ENCODE data around the gene PRELP. TPM values are rescaled to one million over a fixed set of nuclear protein-coding genes. Genes with fewer than 3 reads are reported as not detected.

Gene PRELP
- total RNA-seq, 1 experiment from 2014 or later, result not detected

DNA sequence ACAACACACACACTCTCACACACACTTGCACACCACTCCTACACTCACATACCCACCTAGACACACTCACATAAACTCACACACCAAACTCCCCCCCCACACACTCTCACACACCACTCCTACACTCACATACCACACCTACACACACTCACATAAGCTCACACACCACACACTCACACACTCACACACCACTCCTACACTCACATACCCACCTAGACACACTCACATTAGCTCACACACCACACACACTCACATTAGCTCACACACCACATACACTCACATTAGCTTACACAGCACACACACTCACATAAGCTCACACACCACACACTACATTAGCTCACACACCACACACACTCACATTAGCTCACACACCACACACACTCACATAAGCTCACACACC, 51.4 kb downstream of the PRELP start:
- in situ Hi-C loops (cut with HindIII; ENCODE audit: low pct_unique_long_range_greater_than_20kb, low sequenced_read_pairs) (no loop called here), intact Hi-C loops (cut with micrococcal nuclease; ENCODE audit: unreplicated experiment) (no loop called here)
- no peaks in the 10 kb centered on the region for H3K27me3 ChIP-seq (ENCODE audit: control insufficient read depth, insufficient read depth, low read length)
- no peaks in the 10 kb centered on the region for H3K4me1 ChIP-seq (ENCODE audit: control insufficient read depth, insufficient read depth, low read length)
- CTCF ChIA-PET, result no interaction called here
- DNase-seq (ENCODE audit: low read depth, low spot score), result no peak
- H3K9me3 ChIP-seq (ENCODE audit: control insufficient read depth, insufficient read depth, low read depth, low read length), result no peaks in the 10 kb centered on the region
- H3K27ac ChIP-seq (ENCODE audit: low read length), result no peak overlapping the region
- TF ChIP-seq, protein P1, sequence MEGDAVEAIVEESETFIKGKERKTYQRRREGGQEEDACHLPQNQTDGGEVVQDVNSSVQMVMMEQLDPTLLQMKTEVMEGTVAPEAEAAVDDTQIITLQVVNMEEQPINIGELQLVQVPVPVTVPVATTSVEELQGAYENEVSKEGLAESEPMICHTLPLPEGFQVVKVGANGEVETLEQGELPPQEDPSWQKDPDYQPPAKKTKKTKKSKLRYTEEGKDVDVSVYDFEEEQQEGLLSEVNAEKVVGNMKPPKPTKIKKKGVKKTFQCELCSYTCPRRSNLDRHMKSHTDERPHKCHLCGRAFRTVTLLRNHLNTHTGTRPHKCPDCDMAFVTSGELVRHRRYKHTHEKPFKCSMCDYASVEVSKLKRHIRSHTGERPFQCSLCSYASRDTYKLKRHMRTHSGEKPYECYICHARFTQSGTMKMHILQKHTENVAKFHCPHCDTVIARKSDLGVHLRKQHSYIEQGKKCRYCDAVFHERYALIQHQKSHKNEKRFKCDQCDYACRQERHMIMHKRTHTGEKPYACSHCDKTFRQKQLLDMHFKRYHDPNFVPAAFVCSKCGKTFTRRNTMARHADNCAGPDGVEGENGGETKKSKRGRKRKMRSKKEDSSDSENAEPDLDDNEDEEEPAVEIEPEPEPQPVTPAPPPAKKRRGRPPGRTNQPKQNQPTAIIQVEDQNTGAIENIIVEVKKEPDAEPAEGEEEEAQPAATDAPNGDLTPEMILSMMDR (IDR thresholded peaks at IDR 0.05), result no peak
- TF ChIP-seq TCF7L2 (IDR thresholded peaks at IDR 0.05; ENCODE audit: low read depth, low read length) (no peak), POLR2AphosphoS5 (IDR thresholded peaks at IDR 0.05; ENCODE audit: low read depth, low read length) (no peak), SIN3A (IDR thresholded peaks at IDR 0.05; ENCODE audit: borderline replicate concordance, insufficient read depth, low read depth, low read length) (no peak)
- TF ChIP-seq, protein P2, sequence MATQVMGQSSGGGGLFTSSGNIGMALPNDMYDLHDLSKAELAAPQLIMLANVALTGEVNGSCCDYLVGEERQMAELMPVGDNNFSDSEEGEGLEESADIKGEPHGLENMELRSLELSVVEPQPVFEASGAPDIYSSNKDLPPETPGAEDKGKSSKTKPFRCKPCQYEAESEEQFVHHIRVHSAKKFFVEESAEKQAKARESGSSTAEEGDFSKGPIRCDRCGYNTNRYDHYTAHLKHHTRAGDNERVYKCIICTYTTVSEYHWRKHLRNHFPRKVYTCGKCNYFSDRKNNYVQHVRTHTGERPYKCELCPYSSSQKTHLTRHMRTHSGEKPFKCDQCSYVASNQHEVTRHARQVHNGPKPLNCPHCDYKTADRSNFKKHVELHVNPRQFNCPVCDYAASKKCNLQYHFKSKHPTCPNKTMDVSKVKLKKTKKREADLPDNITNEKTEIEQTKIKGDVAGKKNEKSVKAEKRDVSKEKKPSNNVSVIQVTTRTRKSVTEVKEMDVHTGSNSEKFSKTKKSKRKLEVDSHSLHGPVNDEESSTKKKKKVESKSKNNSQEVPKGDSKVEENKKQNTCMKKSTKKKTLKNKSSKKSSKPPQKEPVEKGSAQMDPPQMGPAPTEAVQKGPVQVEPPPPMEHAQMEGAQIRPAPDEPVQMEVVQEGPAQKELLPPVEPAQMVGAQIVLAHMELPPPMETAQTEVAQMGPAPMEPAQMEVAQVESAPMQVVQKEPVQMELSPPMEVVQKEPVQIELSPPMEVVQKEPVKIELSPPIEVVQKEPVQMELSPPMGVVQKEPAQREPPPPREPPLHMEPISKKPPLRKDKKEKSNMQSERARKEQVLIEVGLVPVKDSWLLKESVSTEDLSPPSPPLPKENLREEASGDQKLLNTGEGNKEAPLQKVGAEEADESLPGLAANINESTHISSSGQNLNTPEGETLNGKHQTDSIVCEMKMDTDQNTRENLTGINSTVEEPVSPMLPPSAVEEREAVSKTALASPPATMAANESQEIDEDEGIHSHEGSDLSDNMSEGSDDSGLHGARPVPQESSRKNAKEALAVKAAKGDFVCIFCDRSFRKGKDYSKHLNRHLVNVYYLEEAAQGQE (IDR thresholded peaks at IDR 0.05; ENCODE audit: insufficient read depth in 1 of 2, low read depth in 2 of 2, low read length in 1 of 2), result no peak
- no peaks in the 10 kb centered on the region for H3K36me3 ChIP-seq (ENCODE audit: control insufficient read depth, insufficient read depth, low read length)
- POLR2A ChIA-PET, result interaction anchor here (0.6 kb wide), 1 partner anchor 210 kb away, joined by 3 read pairs; no protein-coding TSS in a partner anchor
- no peak for ATAC-seq
- no peak overlapping the region for H3K4me3 ChIP-seq (ENCODE audit: low read depth in 2 of 2, low read length in 2 of 2)
- no TSS peak for BruUV-seq (replicated peaks)

DNA sequence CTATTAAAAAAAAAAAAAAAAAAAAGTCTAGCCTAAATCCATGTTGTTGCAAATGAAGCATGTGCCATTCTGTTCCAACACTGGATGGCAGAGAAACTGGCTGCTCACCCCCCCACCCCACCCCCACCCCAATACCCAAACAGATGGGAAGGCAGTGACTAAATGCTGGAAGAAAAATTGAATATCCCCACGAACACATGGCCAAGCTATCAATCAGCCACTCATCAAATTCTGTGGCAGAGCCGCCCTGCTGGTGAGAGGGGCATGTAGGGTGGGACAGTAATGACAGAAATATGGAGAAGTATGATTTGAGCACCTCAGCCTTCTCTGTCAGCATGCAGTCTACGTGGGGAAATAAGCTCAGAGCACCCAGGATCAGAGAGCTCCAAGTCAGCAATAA, 52.5 kb downstream of the PRELP start:
- H3K36me3 ChIP-seq (ENCODE audit: control insufficient read depth, insufficient read depth, low read length), result no peaks in the 10 kb centered on the region
- no TSS peak for BruUV-seq (replicated peaks)
- ATAC-seq (no peak), DNase-seq (ENCODE audit: low read depth, low spot score) (no peak)
- POLR2A ChIA-PET, result no interaction called here
- TF ChIP-seq, protein P2 (IDR thresholded peaks at IDR 0.05; ENCODE audit: insufficient read depth in 1 of 2, low read depth in 2 of 2, low read length in 1 of 2), result no peak
- TF ChIP-seq SIN3A (IDR thresholded peaks at IDR 0.05; ENCODE audit: borderline replicate concordance, insufficient read depth, low read depth, low read length) (no peak), POLR2AphosphoS5 (IDR thresholded peaks at IDR 0.05; ENCODE audit: low read depth, low read length) (no peak), TCF7L2 (IDR thresholded peaks at IDR 0.05; ENCODE audit: low read depth, low read length) (no peak)
- TF ChIP-seq, protein P1 (IDR thresholded peaks at IDR 0.05), result no peak
- H3K4me1 ChIP-seq (ENCODE audit: control insufficient read depth, insufficient read depth, low read length), result no peaks in the 10 kb centered on the region
- in situ Hi-C loops (cut with HindIII; ENCODE audit: low pct_unique_long_range_greater_than_20kb, low sequenced_read_pairs), result no loop called here
- no peaks in the 10 kb centered on the region for H3K9me3 ChIP-seq (ENCODE audit: control insufficient read depth, insufficient read depth, low read depth, low read length)
- H3K4me3 ChIP-seq (ENCODE audit: low read depth in 2 of 2, low read length in 2 of 2), result no peak overlapping the region
- intact Hi-C loops (cut with micrococcal nuclease; ENCODE audit: unreplicated experiment), result no loop called here
- H3K27me3 ChIP-seq (ENCODE audit: control insufficient read depth, insufficient read depth, low read length), result no peaks in the 10 kb centered on the region
- no peak overlapping the region for H3K27ac ChIP-seq (ENCODE audit: low read length)
- CTCF ChIA-PET, result no interaction called here
